Osteoblast (primary cell): ENCODE measurements around the gene CTDP1. TPM values are rescaled to one million over a fixed set of nuclear protein-coding genes. Genes with fewer than 3 reads are reported as not detected.

Experiments used
- DNase-seq: peaks from one replicate; pipeline ENCODE4 v3.0.0; 2011; ENCODE audit warnings: low spot score, mixed read lengths; ENCODE audit not compliant: insufficient read length; ENCODE audit errors: missing footprints
- H2AFZ ChIP-seq: 2 replicates; pipeline ENCODE4 v1.6.0; 2011; ENCODE audit warnings: mild to moderate bottlenecking, low read length
- H3K27ac ChIP-seq: 2 replicates; pipeline ENCODE4 v1.5.1; 2011; ENCODE audit warnings: mild to moderate bottlenecking, low read depth, low read length, moderate library complexity
- H3K27me3 ChIP-seq: 2 replicates; pipeline ENCODE4 v1.6.0; 2012; ENCODE audit warnings: mild to moderate bottlenecking, control low read depth, inconsistent platforms, low read length, moderate library complexity; ENCODE audit not compliant: insufficient read depth
- H3K36me3 ChIP-seq: 2 replicates; pipeline ENCODE4 v1.5.1; 2011; ENCODE audit warnings: mild to moderate bottlenecking, low read length, control low read depth, moderate library complexity; ENCODE audit not compliant: insufficient read depth
- H3K4me1 ChIP-seq: 2 replicates; pipeline ENCODE4 v1.5.1; 2011; ENCODE audit warnings: mild to moderate bottlenecking, low read length, control low read depth, moderate library complexity; ENCODE audit not compliant: insufficient read depth
- H3K4me2 ChIP-seq: 2 replicates; pipeline ENCODE4 v1.6.0; 2011; ENCODE audit warnings: mild to moderate bottlenecking, low read length; ENCODE audit not compliant: insufficient read depth
- H3K4me3 ChIP-seq: fragments of 200-600 bp; sonication (generic); 3 replicates; pipeline ENCODE4 v1.5.1; 2012; ENCODE audit warnings: mild to moderate bottlenecking, low read length, inconsistent platforms; ENCODE audit not compliant: insufficient read depth
- H3K79me2 ChIP-seq: 2 replicates; pipeline ENCODE4 v1.6.0; 2012; ENCODE audit warnings: mild to moderate bottlenecking, low read length, control low read depth, inconsistent platforms; ENCODE audit not compliant: insufficient read depth
- H3K9me3 ChIP-seq: 2 replicates; pipeline ENCODE4 v1.5.1; 2011; ENCODE audit warnings: low read depth, low read length, control low read depth
- H4K20me1 ChIP-seq: 2 replicates; pipeline ENCODE4 v1.6.0; 2012; ENCODE audit warnings: mild to moderate bottlenecking, low read length, control low read depth; ENCODE audit not compliant: insufficient read depth
- total RNA-seq: library from RNA; depleted of rRNA; stranded (reverse); fragments of >200 nt; gene quantifications from 2 replicates; pipeline ENCODE4 v1.2.3, GENCODE V29; 2012
- TF ChIP-seq, protein P1 (sequence below): IDR thresholded peaks from 2 replicates; pipeline ENCODE4 v1.5.1; 2011; ENCODE audit warnings: mild to moderate bottlenecking, low read depth, low read length, moderate library complexity; ENCODE audit errors: extremely low read depth

The CTDP1 gene
- total RNA-seq, 1 donor, result 26.8 TPM

DNA sequence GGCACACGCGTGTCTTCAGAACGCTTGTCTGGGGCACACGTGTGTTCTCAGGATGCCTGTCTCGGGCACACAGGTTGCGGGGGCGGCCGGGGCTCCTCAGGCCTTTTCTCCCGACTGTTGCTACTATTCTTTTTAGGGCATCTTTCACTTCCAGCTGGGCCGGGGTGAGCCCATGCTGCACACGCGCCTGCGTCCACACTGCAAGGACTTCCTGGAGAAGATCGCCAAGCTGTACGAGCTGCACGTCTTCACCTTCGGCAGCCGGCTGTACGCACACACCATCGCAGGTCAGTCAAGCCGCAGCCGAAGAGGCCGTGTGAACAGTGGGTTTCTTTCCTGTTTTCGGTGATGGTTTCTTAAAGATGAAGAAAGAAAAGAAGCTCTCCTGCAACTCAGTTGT lies 25.0 kb downstream of the CTDP1 start:
- Histone ChIP-seq H3K4me2 (no peak overlapping the region), H3K79me2 (peaks cover 29% of the 10 kb centered on the region), H3K9me3 (no peaks in the 10 kb centered on the region), H3K27ac (no peak overlapping the region), H3K4me3 (no peak overlapping the region), H4K20me1 (peaks cover 23% of the 10 kb centered on the region), H2AFZ (no peak overlapping the region), H3K4me1 (no peaks in the 10 kb centered on the region), H3K27me3 (no peaks in the 10 kb centered on the region), H3K36me3 (peaks cover 45% of the 10 kb centered on the region)
- no peak for DNase-seq
- TF ChIP-seq, protein P1, sequence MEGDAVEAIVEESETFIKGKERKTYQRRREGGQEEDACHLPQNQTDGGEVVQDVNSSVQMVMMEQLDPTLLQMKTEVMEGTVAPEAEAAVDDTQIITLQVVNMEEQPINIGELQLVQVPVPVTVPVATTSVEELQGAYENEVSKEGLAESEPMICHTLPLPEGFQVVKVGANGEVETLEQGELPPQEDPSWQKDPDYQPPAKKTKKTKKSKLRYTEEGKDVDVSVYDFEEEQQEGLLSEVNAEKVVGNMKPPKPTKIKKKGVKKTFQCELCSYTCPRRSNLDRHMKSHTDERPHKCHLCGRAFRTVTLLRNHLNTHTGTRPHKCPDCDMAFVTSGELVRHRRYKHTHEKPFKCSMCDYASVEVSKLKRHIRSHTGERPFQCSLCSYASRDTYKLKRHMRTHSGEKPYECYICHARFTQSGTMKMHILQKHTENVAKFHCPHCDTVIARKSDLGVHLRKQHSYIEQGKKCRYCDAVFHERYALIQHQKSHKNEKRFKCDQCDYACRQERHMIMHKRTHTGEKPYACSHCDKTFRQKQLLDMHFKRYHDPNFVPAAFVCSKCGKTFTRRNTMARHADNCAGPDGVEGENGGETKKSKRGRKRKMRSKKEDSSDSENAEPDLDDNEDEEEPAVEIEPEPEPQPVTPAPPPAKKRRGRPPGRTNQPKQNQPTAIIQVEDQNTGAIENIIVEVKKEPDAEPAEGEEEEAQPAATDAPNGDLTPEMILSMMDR, result no peak

DNA sequence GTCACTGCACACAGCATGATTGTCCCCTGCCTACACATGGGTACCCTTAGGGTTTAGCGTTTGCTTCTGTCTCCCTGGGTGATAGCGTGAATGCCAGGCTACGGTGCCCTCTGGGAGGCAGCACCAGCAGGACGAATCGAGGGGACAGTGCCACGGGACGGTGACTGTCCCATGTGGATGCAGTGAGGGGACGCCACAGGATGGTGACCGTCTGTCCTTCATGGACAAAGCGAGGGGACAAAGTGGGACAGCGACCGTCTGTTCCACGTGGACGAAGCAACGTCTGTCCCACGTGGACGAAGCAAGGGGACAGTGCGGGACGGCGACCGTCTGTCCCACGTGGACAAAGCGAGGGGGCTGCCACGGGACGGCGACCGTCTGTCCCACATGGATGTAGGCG lies 25.7 kb downstream of the CTDP1 start:
- H4K20me1 ChIP-seq, result peaks cover 19% of the 10 kb centered on the region
- TF ChIP-seq, protein P1, result no peak
- H3K27ac ChIP-seq, result no peak overlapping the region
- H3K4me1 ChIP-seq, result no peaks in the 10 kb centered on the region
- H3K79me2 ChIP-seq, result peaks cover 25% of the 10 kb centered on the region
- DNase-seq, result no peak
- peaks cover 51% of the 10 kb centered on the region for H3K36me3 ChIP-seq
- H3K4me2 ChIP-seq, result no peak overlapping the region
- H3K9me3 ChIP-seq, result no peaks in the 10 kb centered on the region
- H3K27me3 ChIP-seq, result no peaks in the 10 kb centered on the region
- no peak overlapping the region for H2AFZ ChIP-seq
- no peak overlapping the region for H3K4me3 ChIP-seq

DNA sequence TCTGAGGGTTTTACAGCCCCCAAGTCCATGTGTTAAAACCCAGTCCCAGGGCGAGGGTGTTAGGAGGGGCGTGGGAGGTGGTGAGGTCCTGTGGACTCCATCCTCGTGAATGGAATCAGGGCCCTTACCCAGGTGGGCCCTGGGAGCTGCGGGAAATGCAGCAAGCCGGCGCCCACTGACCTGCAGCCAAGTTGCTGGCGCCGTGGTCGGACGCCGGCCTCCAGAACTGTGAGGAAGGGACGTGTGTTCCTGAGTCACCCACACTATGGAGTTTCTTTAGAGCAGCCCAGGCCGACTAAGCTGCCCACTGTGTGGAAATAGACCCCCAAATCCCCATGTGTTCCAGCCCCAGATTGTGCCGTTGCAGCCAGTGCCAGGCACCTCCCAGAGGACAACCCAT lies 26.4 kb downstream of the CTDP1 start:
- peaks cover 22% of the 10 kb centered on the region for H3K79me2 ChIP-seq
- no peak overlapping the region for H3K4me2 ChIP-seq
- DNase-seq, result no peak
- H3K9me3 ChIP-seq, result no peaks in the 10 kb centered on the region
- peaks cover 19% of the 10 kb centered on the region for H4K20me1 ChIP-seq
- TF ChIP-seq, protein P1, result no peak
- H3K27me3 ChIP-seq, result no peaks in the 10 kb centered on the region
- no peak overlapping the region for H2AFZ ChIP-seq
- H3K27ac ChIP-seq, result no peak overlapping the region
- H3K4me3 ChIP-seq, result no peak overlapping the region
- H3K36me3 ChIP-seq, result peaks cover 45% of the 10 kb centered on the region
- H3K4me1 ChIP-seq, result no peaks in the 10 kb centered on the region

DNA sequence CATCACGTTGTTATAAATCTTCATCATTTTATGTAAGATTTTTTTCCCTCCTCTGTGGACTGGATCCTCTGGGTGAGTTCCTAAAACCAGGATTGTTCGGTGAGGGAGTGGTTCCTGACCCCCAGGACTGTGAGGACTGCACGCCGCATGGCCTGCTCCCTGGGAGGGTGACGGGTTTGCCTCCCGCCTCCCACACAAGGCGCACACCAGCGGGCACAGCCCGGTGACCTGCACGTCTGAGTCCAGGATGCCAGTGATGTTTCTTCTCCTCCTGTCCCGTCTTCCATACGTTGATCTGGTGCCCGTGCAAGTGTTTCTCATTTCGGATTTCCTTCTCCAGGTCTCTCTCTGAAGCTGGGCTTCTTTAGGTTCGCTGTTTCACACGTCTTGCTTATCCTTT lies 27.1 kb downstream of the CTDP1 start:
- Histone ChIP-seq H3K4me2 (no peak overlapping the region), H3K27ac (no peak overlapping the region), H3K27me3 (no peaks in the 10 kb centered on the region), H3K9me3 (no peaks in the 10 kb centered on the region), H3K36me3 (peaks cover 45% of the 10 kb centered on the region), H3K4me1 (no peaks in the 10 kb centered on the region), H3K79me2 (peaks cover 20% of the 10 kb centered on the region), H3K4me3 (no peak overlapping the region), H4K20me1 (peaks cover 19% of the 10 kb centered on the region), H2AFZ (no peak overlapping the region)
- DNase-seq, result no peak
- TF ChIP-seq, protein P1, result no peak
